ENCODE data around the gene TMEM258. TPM values are rescaled to one million over a fixed set of nuclear protein-coding genes. Genes with fewer than 3 reads are reported as not detected.

The TMEM258 gene
- total and polyA plus RNA-seq, 10 of the 15 experiments (the other 5 are each of a cell fraction or from before 2014, with no cell fraction given), result 160 to 840 (median 326) TPM

GRCh38 chr11:61834278-61835048 lies 42.1 kb upstream of the TMEM258 start (continued):
- TF ChIP-seq E2F4 (IDR thresholded peaks at IDR 0.05; ENCODE audit: low read depth, low read length), result 0 out of 2 replicates have a peak, but pooled peaks have one; percentile 12
- TF ChIP-seq, protein P1, sequence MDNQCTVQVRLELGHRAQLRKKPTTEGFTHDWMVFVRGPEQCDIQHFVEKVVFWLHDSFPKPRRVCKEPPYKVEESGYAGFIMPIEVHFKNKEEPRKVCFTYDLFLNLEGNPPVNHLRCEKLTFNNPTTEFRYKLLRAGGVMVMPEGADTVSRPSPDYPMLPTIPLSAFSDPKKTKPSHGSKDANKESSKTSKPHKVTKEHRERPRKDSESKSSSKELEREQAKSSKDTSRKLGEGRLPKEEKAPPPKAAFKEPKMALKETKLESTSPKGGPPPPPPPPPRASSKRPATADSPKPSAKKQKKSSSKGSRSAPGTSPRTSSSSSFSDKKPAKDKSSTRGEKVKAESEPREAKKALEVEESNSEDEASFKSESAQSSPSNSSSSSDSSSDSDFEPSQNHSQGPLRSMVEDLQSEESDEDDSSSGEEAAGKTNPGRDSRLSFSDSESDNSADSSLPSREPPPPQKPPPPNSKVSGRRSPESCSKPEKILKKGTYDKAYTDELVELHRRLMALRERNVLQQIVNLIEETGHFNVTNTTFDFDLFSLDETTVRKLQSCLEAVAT (IDR thresholded peaks at IDR 0.05), result peak; percentile 84; the same call in 1 of the 2 replicates
- TF ChIP-seq ZZZ3 (IDR thresholded peaks at IDR 0.05; ENCODE audit: control insufficient read depth, insufficient read length, low read depth), result no peak
- no peak for TF ChIP-seq HCFC1 (IDR thresholded peaks at IDR 0.05; ENCODE audit: low read length)
- TF ChIP-seq, protein P2, sequence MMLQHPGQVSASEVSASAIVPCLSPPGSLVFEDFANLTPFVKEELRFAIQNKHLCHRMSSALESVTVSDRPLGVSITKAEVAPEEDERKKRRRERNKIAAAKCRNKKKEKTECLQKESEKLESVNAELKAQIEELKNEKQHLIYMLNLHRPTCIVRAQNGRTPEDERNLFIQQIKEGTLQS (IDR thresholded peaks at IDR 0.05; ENCODE audit: borderline replicate concordance, extremely low read depth, low read depth, low read length), result no peak
- TF ChIP-seq CREB1 (IDR thresholded peaks at IDR 0.05; ENCODE audit: low read depth), result peak; percentile 3; the same call in 1 of the 2 replicates
- peak; percentile 80 for TF ChIP-seq POLR2AphosphoS5 (IDR thresholded peaks at IDR 0.05; ENCODE audit: low read length)
- TF ChIP-seq CHD2 (IDR thresholded peaks at IDR 0.05; ENCODE audit: borderline replicate concordance, low read depth, low read length), result no peak
- TF ChIP-seq, protein P3, sequence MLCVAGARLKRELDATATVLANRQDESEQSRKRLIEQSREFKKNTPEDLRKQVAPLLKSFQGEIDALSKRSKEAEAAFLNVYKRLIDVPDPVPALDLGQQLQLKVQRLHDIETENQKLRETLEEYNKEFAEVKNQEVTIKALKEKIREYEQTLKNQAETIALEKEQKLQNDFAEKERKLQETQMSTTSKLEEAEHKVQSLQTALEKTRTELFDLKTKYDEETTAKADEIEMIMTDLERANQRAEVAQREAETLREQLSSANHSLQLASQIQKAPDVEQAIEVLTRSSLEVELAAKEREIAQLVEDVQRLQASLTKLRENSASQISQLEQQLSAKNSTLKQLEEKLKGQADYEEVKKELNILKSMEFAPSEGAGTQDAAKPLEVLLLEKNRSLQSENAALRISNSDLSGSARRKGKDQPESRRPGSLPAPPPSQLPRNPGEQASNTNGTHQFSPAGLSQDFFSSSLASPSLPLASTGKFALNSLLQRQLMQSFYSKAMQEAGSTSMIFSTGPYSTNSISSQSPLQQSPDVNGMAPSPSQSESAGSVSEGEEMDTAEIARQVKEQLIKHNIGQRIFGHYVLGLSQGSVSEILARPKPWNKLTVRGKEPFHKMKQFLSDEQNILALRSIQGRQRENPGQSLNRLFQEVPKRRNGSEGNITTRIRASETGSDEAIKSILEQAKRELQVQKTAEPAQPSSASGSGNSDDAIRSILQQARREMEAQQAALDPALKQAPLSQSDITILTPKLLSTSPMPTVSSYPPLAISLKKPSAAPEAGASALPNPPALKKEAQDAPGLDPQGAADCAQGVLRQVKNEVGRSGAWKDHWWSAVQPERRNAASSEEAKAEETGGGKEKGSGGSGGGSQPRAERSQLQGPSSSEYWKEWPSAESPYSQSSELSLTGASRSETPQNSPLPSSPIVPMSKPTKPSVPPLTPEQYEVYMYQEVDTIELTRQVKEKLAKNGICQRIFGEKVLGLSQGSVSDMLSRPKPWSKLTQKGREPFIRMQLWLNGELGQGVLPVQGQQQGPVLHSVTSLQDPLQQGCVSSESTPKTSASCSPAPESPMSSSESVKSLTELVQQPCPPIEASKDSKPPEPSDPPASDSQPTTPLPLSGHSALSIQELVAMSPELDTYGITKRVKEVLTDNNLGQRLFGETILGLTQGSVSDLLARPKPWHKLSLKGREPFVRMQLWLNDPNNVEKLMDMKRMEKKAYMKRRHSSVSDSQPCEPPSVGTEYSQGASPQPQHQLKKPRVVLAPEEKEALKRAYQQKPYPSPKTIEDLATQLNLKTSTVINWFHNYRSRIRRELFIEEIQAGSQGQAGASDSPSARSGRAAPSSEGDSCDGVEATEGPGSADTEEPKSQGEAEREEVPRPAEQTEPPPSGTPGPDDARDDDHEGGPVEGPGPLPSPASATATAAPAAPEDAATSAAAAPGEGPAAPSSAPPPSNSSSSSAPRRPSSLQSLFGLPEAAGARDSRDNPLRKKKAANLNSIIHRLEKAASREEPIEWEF (IDR thresholded peaks at IDR 0.05; ENCODE audit: insufficient replicate concordance, low read depth, low read length), result no peak
- TF ChIP-seq RAD21 (IDR thresholded peaks at IDR 0.05; ENCODE audit: insufficient read depth, low read depth, low read length), result no peak
- TF ChIP-seq HDGF (IDR thresholded peaks at IDR 0.05), result peak; percentile 73; the same call in 1 of the 2 replicates
- no peak for TF ChIP-seq FOXM1 (IDR thresholded peaks at IDR 0.05; ENCODE audit: low read depth, low read length)
- TF ChIP-seq EZH2 (IDR thresholded peaks at IDR 0.05; ENCODE audit: borderline replicate concordance, control insufficient read depth, low read depth, low read length), result no peak
- no peak for TF ChIP-seq CREM (IDR thresholded peaks at IDR 0.05; ENCODE audit: low read depth)
- peak; percentile 84; the same call in 1 of the 2 replicates for TF ChIP-seq TAF1 (IDR thresholded peaks at IDR 0.05; ENCODE audit: borderline replicate concordance, low read depth, low read length)
- TF ChIP-seq RB1 (IDR thresholded peaks at IDR 0.05; ENCODE audit: borderline replicate concordance), result no peak
- TF ChIP-seq PAX5 (IDR thresholded peaks at IDR 0.05; ENCODE audit: borderline replicate concordance, low read depth, low read length), result 0 out of 2 replicates have a peak, but pooled peaks have one; percentile 31
- TF ChIP-seq STAT3 (IDR thresholded peaks at IDR 0.05; ENCODE audit: low read depth, low read length), result no peak
- TF ChIP-seq MEF2A (IDR thresholded peaks at IDR 0.05; ENCODE audit: insufficient read depth, low read depth, low read length), result no peak
- no peak for TF ChIP-seq RUNX3 (IDR thresholded peaks at IDR 0.05; ENCODE audit: low read length)
- 0 out of 2 replicates have a peak, but pooled peaks have one; percentile 35 for TF ChIP-seq CBFB (IDR thresholded peaks at IDR 0.05; ENCODE audit: low read depth)
- peak; percentile 64; the same call in 1 of the 3 replicates for TF ChIP-seq POU2F2 (IDR thresholded peaks at IDR 0.05; ENCODE audit: borderline replicate concordance, low read depth, low read length)
- TF ChIP-seq JUNB (IDR thresholded peaks at IDR 0.05), result no peak

Measured in GM12878 (cell line).